CD4-positive, alpha-beta memory T cell (primary cell): ENCODE measurements around the gene AREL1. TPM values are rescaled to one million over a fixed set of nuclear protein-coding genes. Genes with fewer than 3 reads are reported as not detected.

Experiments used
- CTCF ChIA-PET: fragments of 350-600 bp; sonication (Branson Sonifier 250); formaldehyde crosslinking; loops from one replicate; lab custom pipeline; 2021; ENCODE audit warnings: inconsistent platforms; ENCODE audit not compliant: partially characterized antibody; lab: Charles Lee
- POLR2A ChIA-PET: fragments of 350-600 bp; sonication (Branson Sonifier 250); formaldehyde crosslinking; loops from one replicate; lab custom pipeline; 2021; ENCODE audit not compliant: partially characterized antibody; lab: Charles Lee
- DNase-seq, 5 donors: peaks; one replicate each; pipeline versions ENCODE4 v3.0.0 to v3.0.0-alpha.2; 2020 to 2022; ENCODE audit warnings: mixed read lengths in 1 of 5
- H3K27ac ChIP-seq: one replicate; pipeline ENCODE4 v1.7.0; 2013; ENCODE audit warnings: low read depth, low read length
- H3K27me3 ChIP-seq: 2 replicates; pipeline ENCODE4 v1.7.0; 2013; ENCODE audit warnings: mild to moderate bottlenecking, low read length, moderate library complexity; ENCODE audit not compliant: insufficient read depth
- H3K36me3 ChIP-seq: 2 replicates; pipeline ENCODE4 v1.7.0; 2013; ENCODE audit warnings: mild to moderate bottlenecking, low read length, moderate library complexity; ENCODE audit not compliant: insufficient read depth
- H3K4me1 ChIP-seq: 2 replicates; pipeline ENCODE4 v1.7.0; 2013; ENCODE audit warnings: mild to moderate bottlenecking, low read length, moderate library complexity; ENCODE audit not compliant: insufficient read depth
- H3K4me3 ChIP-seq, 2 donors: one replicate each; pipeline ENCODE4 v1.7.0; 2013; ENCODE audit warnings: low read length in 2 of 2, mild to moderate bottlenecking in 1 of 2
- H3K9me3 ChIP-seq, 2 donors: one replicate each; pipeline ENCODE4 v1.7.0; 2013; ENCODE audit warnings: low read length in 2 of 2, control low read depth in 1 of 2; ENCODE audit not compliant: control insufficient read depth in 1 of 2
- H3K27ac Mint-ChIP-seq, 7 donors: one replicate each; pipeline ENCODE4 v1.8.0; 2020 to 2021; ENCODE audit warnings: mixed read lengths in 7 of 7, mild to moderate bottlenecking in 6 of 7, inconsistent platforms in 3 of 7, moderate library complexity in 3 of 7
- H3K27me3 Mint-ChIP-seq, 2 donors: one replicate each; pipeline ENCODE4 v1.8.0; 2020 to 2021; ENCODE audit warnings: mixed read lengths in 2 of 2
- H3K36me3 Mint-ChIP-seq, 2 donors: one replicate each; pipeline ENCODE4 v1.8.0; 2020 to 2021; ENCODE audit warnings: mixed read lengths in 2 of 2, inconsistent platforms in 1 of 2, mild to moderate bottlenecking in 1 of 2
- H3K4me1 Mint-ChIP-seq, 4 donors: one replicate each; pipeline ENCODE4 v1.8.0; 2020 to 2021; ENCODE audit warnings: mixed read lengths in 4 of 4, mild to moderate bottlenecking in 1 of 4
- H3K4me3 Mint-ChIP-seq, 8 donors: one replicate each; pipeline ENCODE4 v1.8.0; 2020 to 2021; ENCODE audit warnings: mixed read lengths in 8 of 8, mild to moderate bottlenecking in 7 of 8, moderate library complexity in 6 of 8, inconsistent platforms in 3 of 8
- H3K9me3 Mint-ChIP-seq, 8 donors: one replicate each; pipeline ENCODE4 v1.8.0; 2020 to 2021; ENCODE audit warnings: mixed read lengths in 8 of 8, mild to moderate bottlenecking in 5 of 8, inconsistent platforms in 3 of 8, moderate library complexity in 1 of 8
- intact Hi-C: fragments of 100-400 bp; cut with micrococcal nuclease; formaldehyde crosslinking; loops from one replicate; pipeline ENCODE4 v1.15.1; 2023
- polyA plus RNA-seq, 2 donors: library from polyadenylated mRNA; unstranded; fragments of 300-500 nt; fragmentation: Illumina TruSeq; gene quantifications; one replicate each; pipeline ENCODE4 v1.2.3, GENCODE V29; 2021
- total RNA-seq, 2 experiments: library from RNA; stranded (reverse); gene quantifications; one replicate each; pipeline ENCODE4 v1.2.3, GENCODE V29; 2021

Gene AREL1
- total and polyA plus RNA-seq, 4 experiments from 2014 or later, result 16.2 to 46.1 (median 34.3) TPM

GRCh38 chr14:74739293-74740030, 26.6 kb upstream of the AREL1 start:
- H3K4me3 ChIP-seq, result no peak overlapping the region
- Mint-ChIP-seq H3K27ac (no peak overlapping the region), H3K4me1 (peaks cover 0 to 2% (median 0%) of the 10 kb centered on the region in 4 donors), H3K36me3 (peaks cover 28 to 32% of the 10 kb centered on the region in 2 donors), H3K27me3 (no peaks in the 10 kb centered on the region), H3K9me3 (peaks cover 0 to 2% (median 0%) of the 10 kb centered on the region in 8 donors), H3K4me3 (no peak overlapping the region)
- no peak overlapping the region for H3K27ac ChIP-seq
- peaks cover 9% of the 10 kb centered on the region for H3K36me3 ChIP-seq
- POLR2A ChIA-PET, result interaction anchor here (1.1 kb wide), 1 partner anchor 23 kb away, joined by 3 read pairs; no protein-coding TSS in a partner anchor
- DNase-seq, result no peak
- no peaks in the 10 kb centered on the region for H3K4me1 ChIP-seq
- CTCF ChIA-PET, result no interaction called here
- H3K9me3 ChIP-seq, result no peaks in the 10 kb centered on the region
- no peaks in the 10 kb centered on the region for H3K27me3 ChIP-seq
- intact Hi-C loops, result no loop called here

- H3K4me3 ChIP-seq, result no peak overlapping the region
- peaks cover 22% of the 10 kb centered on the region for H3K36me3 ChIP-seq
- H3K9me3 ChIP-seq, result no peaks in the 10 kb centered on the region
- no peak for DNase-seq
- H3K4me1 ChIP-seq, result no peaks in the 10 kb centered on the region
- H3K27ac Mint-ChIP-seq, result no peak overlapping the region
- no peak overlapping the region for H3K4me3 Mint-ChIP-seq
- peaks cover 43% of the 10 kb centered on the region in 2 donors for H3K36me3 Mint-ChIP-seq
- H3K4me1 Mint-ChIP-seq, result no peaks in the 10 kb centered on the region
- no peak overlapping the region for H3K27ac ChIP-seq
- peaks cover 0 to 2% (median 0%) of the 10 kb centered on the region in 8 donors for H3K9me3 Mint-ChIP-seq
- ChIA-PET POLR2A (interaction anchor here (0.5 kb wide), 1 partner anchor 1254 kb away, joined by 3 read pairs; no protein-coding TSS in a partner anchor), CTCF (no interaction called here)
- H3K27me3 Mint-ChIP-seq, result no peaks in the 10 kb centered on the region
- intact Hi-C loops, result no loop called here
- no peaks in the 10 kb centered on the region for H3K27me3 ChIP-seq
Observed at GRCh38 chr14:74737753-74738325, 25.0 kb upstream of the AREL1 start.

- Histone ChIP-seq H3K4me3 (no peak overlapping the region), H3K4me1 (no peaks in the 10 kb centered on the region), H3K27me3 (no peaks in the 10 kb centered on the region), H3K36me3 (peaks cover 26% of the 10 kb centered on the region), H3K9me3 (no peaks in the 10 kb centered on the region), H3K27ac (no peak overlapping the region)
- peaks cover 53 to 57% of the 10 kb centered on the region in 2 donors for H3K36me3 Mint-ChIP-seq
- no peaks in the 10 kb centered on the region for H3K27me3 Mint-ChIP-seq
- CTCF ChIA-PET, result interaction anchor here (0.7 kb wide), 1 partner anchor 867 kb away, joined by 3 read pairs; no protein-coding TSS in a partner anchor
- POLR2A ChIA-PET, result no interaction called here
- H3K4me1 Mint-ChIP-seq, result peaks cover 0 to 3% (median 2%) of the 10 kb centered on the region in 4 donors
- H3K9me3 Mint-ChIP-seq, result peaks cover 0 to 2% (median 0%) of the 10 kb centered on the region in 8 donors
- H3K27ac Mint-ChIP-seq, result no peak overlapping the region
- no peak overlapping the region for H3K4me3 Mint-ChIP-seq
- no peak for DNase-seq
- intact Hi-C loops, result no loop called here
Observed at GRCh38 chr14:74735125-74735524, 22.2 kb upstream of the AREL1 start.

- no peak overlapping the region for H3K4me3 ChIP-seq
- H3K9me3 ChIP-seq, result no peaks in the 10 kb centered on the region
- H3K4me1 ChIP-seq, result no peaks in the 10 kb centered on the region
- intact Hi-C loops, result no loop called here
- no peaks in the 10 kb centered on the region for H3K27me3 ChIP-seq
- DNase-seq, result no peak
- ChIA-PET POLR2A (no interaction called here), CTCF (interaction anchor here (0.6 to 0.9 kb wide), 2 partner anchors 127 to 478 kb away, joined by 3 read pairs; no protein-coding TSS in a partner anchor)
- H3K27me3 Mint-ChIP-seq, result no peaks in the 10 kb centered on the region
- H3K36me3 Mint-ChIP-seq, result peaks cover 49 to 54% of the 10 kb centered on the region in 2 donors
- no peak overlapping the region for H3K4me3 Mint-ChIP-seq
- peaks cover 0 to 3% (median 2%) of the 10 kb centered on the region in 4 donors for H3K4me1 Mint-ChIP-seq
- H3K27ac Mint-ChIP-seq, result no peak overlapping the region
- no peak overlapping the region for H3K27ac ChIP-seq
- peaks cover 26% of the 10 kb centered on the region for H3K36me3 ChIP-seq
- H3K9me3 Mint-ChIP-seq, result peaks cover 0 to 2% (median 0%) of the 10 kb centered on the region in 8 donors
Observed at GRCh38 chr14:74733221-74733620, 20.3 kb upstream of the AREL1 start.

GRCh38 chr14:74732387-74732786, 19.5 kb upstream of the AREL1 start:
- H3K4me3 Mint-ChIP-seq, result no peak overlapping the region
- intact Hi-C loops, result no loop called here
- peaks cover 0 to 2% (median 0%) of the 10 kb centered on the region in 8 donors for H3K9me3 Mint-ChIP-seq
- Histone ChIP-seq H3K4me3 (no peak overlapping the region), H3K4me1 (no peaks in the 10 kb centered on the region), H3K27ac (no peak overlapping the region), H3K27me3 (no peaks in the 10 kb centered on the region), H3K9me3 (no peaks in the 10 kb centered on the region), H3K36me3 (peaks cover 26% of the 10 kb centered on the region)
- H3K27me3 Mint-ChIP-seq, result no peaks in the 10 kb centered on the region
- CTCF ChIA-PET, result no interaction called here
- H3K27ac Mint-ChIP-seq, result no peak overlapping the region
- peaks cover 0 to 3% (median 2%) of the 10 kb centered on the region in 4 donors for H3K4me1 Mint-ChIP-seq
- peaks cover 49 to 51% of the 10 kb centered on the region in 2 donors for H3K36me3 Mint-ChIP-seq
- DNase-seq, result no peak
- POLR2A ChIA-PET, result no interaction called here

GRCh38 chr14:74723134-74723533, 10.3 kb upstream of the AREL1 start:
- H3K9me3 ChIP-seq, result no peaks in the 10 kb centered on the region
- POLR2A ChIA-PET, result no interaction called here
- intact Hi-C loops, result no loop called here
- H3K36me3 ChIP-seq, result peaks cover 9% of the 10 kb centered on the region
- DNase-seq, result no peak
- H3K4me3 ChIP-seq, result no peak overlapping the region
- no peak overlapping the region for H3K4me3 Mint-ChIP-seq
- no peak overlapping the region for H3K27ac ChIP-seq
- no peak overlapping the region for H3K27ac Mint-ChIP-seq
- peaks cover 31 to 41% of the 10 kb centered on the region in 2 donors for H3K36me3 Mint-ChIP-seq
- no peaks in the 10 kb centered on the region for H3K27me3 Mint-ChIP-seq
- peaks cover 0 to 3% (median 1%) of the 10 kb centered on the region in 4 donors for H3K4me1 Mint-ChIP-seq
- no peaks in the 10 kb centered on the region for H3K27me3 ChIP-seq
- no peaks in the 10 kb centered on the region for H3K4me1 ChIP-seq
- CTCF ChIA-PET, result no interaction called here
- H3K9me3 Mint-ChIP-seq, result no peaks in the 10 kb centered on the region

GRCh38 chr14:74720526-74720925, 7.6 kb upstream of the AREL1 start:
- Mint-ChIP-seq H3K4me1 (peaks cover 0 to 8% (median 4%) of the 10 kb centered on the region in 4 donors), H3K27ac (no peak overlapping the region), H3K27me3 (no peaks in the 10 kb centered on the region), H3K4me3 (no peak overlapping the region), H3K9me3 (no peaks in the 10 kb centered on the region), H3K36me3 (peaks cover 38 to 52% of the 10 kb centered on the region in 2 donors)
- ChIA-PET POLR2A (no interaction called here), CTCF (no interaction called here)
- intact Hi-C loops, result no loop called here
- DNase-seq, result no peak
- Histone ChIP-seq H3K36me3 (peaks cover 18% of the 10 kb centered on the region), H3K4me3 (no peak overlapping the region), H3K4me1 (no peaks in the 10 kb centered on the region), H3K27ac (no peak overlapping the region), H3K27me3 (no peaks in the 10 kb centered on the region), H3K9me3 (no peaks in the 10 kb centered on the region)
